ENCODE data around the gene VSTM2L. TPM values are rescaled to one million over a fixed set of nuclear protein-coding genes. Genes with fewer than 3 reads are reported as not detected.
"Not testable (repeated sequence)": the region's sequence is repeated elsewhere in the genome, so short reads cannot be mapped to it uniquely, and the experiment has no call there.

VSTM2L gene
- total RNA-seq, 4 donors from 2014 or later, result 0.54 to 4.0 (median 1.9) TPM

DNA sequence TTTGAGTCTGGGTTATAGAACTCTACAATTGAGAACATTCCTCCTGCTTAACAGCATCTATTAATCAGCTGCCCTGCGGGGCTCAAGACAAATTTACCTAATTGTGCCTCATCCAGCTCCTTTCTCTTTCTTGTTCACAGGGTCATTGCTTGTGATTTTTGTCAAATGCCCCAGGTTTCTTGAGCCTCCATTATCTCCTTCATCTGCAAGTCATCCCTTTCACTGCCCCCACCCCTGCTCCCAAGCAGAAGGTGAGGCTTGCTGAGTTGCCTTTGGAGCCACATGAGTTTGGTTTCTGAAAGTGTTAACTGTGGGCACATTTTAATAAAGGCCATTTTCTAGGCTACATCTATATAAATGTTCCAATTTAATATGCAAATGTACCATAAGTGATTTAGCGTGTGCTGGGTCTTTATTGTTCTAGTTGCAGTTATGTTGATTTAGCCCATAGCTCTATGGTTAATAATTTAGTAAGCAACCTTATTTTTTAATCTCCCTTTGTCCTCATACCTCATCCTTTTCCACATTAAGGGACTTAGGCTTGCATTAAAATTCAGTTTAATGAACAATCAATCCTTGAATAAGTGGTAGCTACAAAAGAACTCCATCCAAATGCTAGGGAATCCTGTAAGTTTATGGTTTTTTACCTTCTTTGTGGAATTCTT, 56.1 kb downstream of the VSTM2L start:
- Histone ChIP-seq H3K4me1 (no peaks in the 10 kb centered on the region), H3K36me3 (no peaks in the 10 kb centered on the region), H3K27me3 (no peaks in the 10 kb centered on the region), H3K4me3 (replicated peaks in 1 of 3) (no peak overlapping the region), H3K9me3 (no peaks in the 10 kb centered on the region), H3K27ac (no peak overlapping the region)
- intact Hi-C loops (cut with DNase I), result no loop called here
- no peak for DNase-seq
- TF ChIP-seq, protein P1, sequence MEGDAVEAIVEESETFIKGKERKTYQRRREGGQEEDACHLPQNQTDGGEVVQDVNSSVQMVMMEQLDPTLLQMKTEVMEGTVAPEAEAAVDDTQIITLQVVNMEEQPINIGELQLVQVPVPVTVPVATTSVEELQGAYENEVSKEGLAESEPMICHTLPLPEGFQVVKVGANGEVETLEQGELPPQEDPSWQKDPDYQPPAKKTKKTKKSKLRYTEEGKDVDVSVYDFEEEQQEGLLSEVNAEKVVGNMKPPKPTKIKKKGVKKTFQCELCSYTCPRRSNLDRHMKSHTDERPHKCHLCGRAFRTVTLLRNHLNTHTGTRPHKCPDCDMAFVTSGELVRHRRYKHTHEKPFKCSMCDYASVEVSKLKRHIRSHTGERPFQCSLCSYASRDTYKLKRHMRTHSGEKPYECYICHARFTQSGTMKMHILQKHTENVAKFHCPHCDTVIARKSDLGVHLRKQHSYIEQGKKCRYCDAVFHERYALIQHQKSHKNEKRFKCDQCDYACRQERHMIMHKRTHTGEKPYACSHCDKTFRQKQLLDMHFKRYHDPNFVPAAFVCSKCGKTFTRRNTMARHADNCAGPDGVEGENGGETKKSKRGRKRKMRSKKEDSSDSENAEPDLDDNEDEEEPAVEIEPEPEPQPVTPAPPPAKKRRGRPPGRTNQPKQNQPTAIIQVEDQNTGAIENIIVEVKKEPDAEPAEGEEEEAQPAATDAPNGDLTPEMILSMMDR (IDR thresholded peaks at IDR 0.05), result no peak
- TF ChIP-seq POLR2A (IDR thresholded peaks at IDR 0.05), result no peak
- WGBS, 2 donors, result 73 to 77% methylated on average over 2 of the region's 2 CpGs

DNA sequence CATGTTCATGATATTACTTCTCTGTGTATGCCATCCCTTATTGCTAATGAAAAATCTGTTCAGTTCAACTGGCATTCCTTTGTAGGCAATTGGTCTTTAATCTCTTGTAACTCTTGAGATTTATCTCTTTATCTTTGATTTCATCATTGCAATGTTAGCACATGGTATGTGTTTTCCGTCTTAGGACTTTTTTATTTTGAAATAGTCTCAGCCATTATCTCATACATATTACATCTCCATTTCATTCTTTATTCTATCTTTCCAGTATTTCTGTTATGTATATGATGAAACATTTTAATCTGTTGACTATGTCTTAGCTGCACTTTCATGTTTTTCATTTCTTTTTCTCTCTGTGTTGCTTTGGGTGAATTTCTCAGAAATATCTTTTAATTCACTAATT, 58.1 kb downstream of the VSTM2L start:
- Histone ChIP-seq H3K27me3 (no peaks in the 10 kb centered on the region), H3K4me1 (no peaks in the 10 kb centered on the region), H3K9me3 (no peaks in the 10 kb centered on the region), H3K36me3 (no peaks in the 10 kb centered on the region), H3K4me3 (replicated peaks in 1 of 3) (no peak overlapping the region), H3K27ac (no peak overlapping the region)
- 94 to 95% methylated on average over 1 of the region's 1 CpG for WGBS, 2 donors
- intact Hi-C loops (cut with DNase I), result no loop called here
- DNase-seq, result no peak
- no peak for TF ChIP-seq POLR2A (IDR thresholded peaks at IDR 0.05)
- TF ChIP-seq, protein P1 (IDR thresholded peaks at IDR 0.05), result no peak

DNA sequence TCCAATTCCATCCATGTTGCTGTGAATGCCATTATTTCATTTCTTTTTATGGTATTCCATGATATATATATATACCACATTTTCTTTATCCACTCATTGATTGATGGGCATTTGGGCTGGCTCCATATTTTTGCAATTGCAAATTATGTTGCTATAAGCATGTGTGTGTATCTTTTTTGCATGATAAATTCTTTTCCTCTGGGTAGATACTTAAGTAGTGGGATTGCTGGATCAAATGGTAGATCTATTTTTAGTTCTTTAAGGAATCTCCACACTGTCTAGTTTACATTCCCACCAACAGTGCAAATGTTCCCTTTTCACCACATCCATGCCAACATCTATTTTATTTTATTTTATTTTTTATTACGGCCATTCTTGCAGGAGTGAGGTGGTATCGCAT, 60.6 kb downstream of the VSTM2L start:
- H3K36me3 ChIP-seq; H3K9me3 ChIP-seq; H3K27me3 ChIP-seq; H3K4me3 ChIP-seq (replicated peaks in 1 of 3); H3K4me1 ChIP-seq; DNase-seq; H3K27ac ChIP-seq; intact Hi-C loops (cut with DNase I): not testable (repeated sequence)
- 97 to 100% methylated on average over 2 of the region's 2 CpGs for WGBS, 2 donors

DNA sequence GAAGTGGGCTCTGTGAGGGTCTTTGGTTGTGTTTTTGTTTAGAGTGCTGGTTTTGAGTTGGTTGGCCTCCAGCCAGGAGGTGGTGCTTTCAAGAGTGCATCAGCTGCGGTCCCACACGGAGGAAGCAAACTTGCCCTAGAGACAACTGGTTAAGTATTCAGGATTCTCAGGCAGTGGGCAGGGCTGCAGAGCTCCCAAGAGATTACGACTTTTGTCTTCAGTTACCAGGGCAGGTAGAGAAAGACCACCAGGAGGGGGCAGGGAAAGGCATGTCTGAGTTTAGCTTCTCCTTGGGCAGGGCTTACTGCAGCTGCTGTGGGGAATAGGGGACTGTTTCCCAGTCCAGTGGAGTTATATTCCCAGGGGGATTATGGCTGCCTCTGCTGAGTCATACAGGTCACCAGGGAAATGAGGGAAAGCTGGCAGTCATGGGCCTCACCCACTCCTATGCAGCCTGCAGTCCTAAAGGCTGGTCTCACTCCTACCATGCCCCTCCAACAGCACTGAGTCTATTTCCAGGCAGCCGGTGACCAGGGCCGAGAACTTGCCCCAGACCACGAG, 66.0 kb downstream of the VSTM2L start:
- WGBS, 2 donors, result 44 to 55% methylated on average over 6 of the region's 6 CpGs
- Histone ChIP-seq H3K4me1 (peaks cover 0 to 7% of the 10 kb centered on the region in 2 donors), H3K9me3 (no peaks in the 10 kb centered on the region), H3K36me3 (no peaks in the 10 kb centered on the region), H3K4me3 (replicated peaks in 1 of 3) (no peak overlapping the region), H3K27me3 (no peaks in the 10 kb centered on the region), H3K27ac (no peak overlapping the region)
- intact Hi-C loops (cut with DNase I), result no loop called here
- TF ChIP-seq, protein P1 (IDR thresholded peaks at IDR 0.05), result no peak
- no peak for TF ChIP-seq POLR2A (IDR thresholded peaks at IDR 0.05)
- no peak for DNase-seq

DNA sequence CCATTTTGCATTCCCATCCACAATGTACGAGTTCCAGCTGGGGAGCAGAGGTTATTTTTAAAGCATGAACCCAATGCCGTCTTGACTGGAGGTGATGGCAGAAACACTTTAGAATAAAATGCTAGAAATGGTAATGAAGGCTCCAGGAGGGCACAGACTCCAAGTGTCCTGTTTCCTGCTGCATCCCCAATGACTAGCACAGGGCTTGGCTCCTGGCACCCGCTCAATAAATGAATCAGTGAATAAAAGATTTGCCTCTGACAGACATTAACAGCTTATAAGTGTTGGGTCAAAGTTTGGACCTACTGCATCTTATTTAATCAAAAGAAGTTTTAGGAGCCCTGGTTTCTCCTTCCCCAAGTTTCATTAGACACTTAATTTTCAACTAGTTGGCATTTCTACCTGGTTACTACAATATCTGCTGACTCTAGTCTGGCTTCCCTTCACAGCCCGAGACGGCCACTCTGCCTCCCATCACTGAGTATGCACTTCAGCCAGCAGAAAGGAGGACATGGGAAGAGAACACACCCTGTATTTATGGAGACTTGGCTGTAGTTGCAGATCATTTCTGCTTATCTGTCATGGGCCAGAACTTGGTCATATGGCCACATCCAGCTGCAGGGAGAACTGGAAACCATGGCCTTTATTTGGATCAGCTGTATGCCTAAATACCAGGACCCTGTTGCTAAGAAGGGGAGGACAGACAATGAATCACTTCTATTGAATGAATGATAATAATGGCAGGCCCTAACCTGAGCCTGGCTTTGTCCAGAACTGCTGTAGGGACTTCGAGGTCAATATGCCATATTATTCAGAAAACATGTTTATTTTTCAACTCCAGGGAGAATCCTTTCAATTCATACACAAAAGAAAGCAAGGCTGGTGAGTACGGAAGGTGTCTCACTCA, 67.3 kb downstream of the VSTM2L start:
- no peaks in the 10 kb centered on the region for H3K27me3 ChIP-seq
- WGBS, 2 donors, result 75 to 79% methylated on average over 7 of the region's 7 CpGs
- H3K9me3 ChIP-seq, result no peaks in the 10 kb centered on the region
- DNase-seq, result no peak
- H3K4me3 ChIP-seq (replicated peaks in 1 of 3), result no peak overlapping the region
- intact Hi-C loops (cut with DNase I), result no loop called here
- H3K36me3 ChIP-seq, result no peaks in the 10 kb centered on the region
- TF ChIP-seq, protein P1 (IDR thresholded peaks at IDR 0.05), result no peak
- no peak for TF ChIP-seq POLR2A (IDR thresholded peaks at IDR 0.05)
- H3K27ac ChIP-seq, result no peak overlapping the region
- peaks cover 0 to 7% of the 10 kb centered on the region in 2 donors for H3K4me1 ChIP-seq
